COLO829 (cell line): Measurements from ENCODE around the gene HOXB4.
A peak's percentile ranks its signal among the peaks of the same experiment; 100 is the strongest.

Source experiments
- DNase-seq: peaks from one replicate; pipeline ENCODE4 v3.0.0; 2012; ENCODE audit warnings: low spot score

Gene HOXB4

GRCh38 chr17:48601539-48602425 is 23.6 kb upstream of the HOXB4 start:
- DNase-seq, result no peak

GRCh38 chr17:48601207-48601538 is 23.0 kb upstream of the HOXB4 start:
- DNase-seq, result no peak

GRCh38 chr17:48600244-48601098 is 22.3 kb upstream of the HOXB4 start:
- DNase-seq, result no peak

DNA sequence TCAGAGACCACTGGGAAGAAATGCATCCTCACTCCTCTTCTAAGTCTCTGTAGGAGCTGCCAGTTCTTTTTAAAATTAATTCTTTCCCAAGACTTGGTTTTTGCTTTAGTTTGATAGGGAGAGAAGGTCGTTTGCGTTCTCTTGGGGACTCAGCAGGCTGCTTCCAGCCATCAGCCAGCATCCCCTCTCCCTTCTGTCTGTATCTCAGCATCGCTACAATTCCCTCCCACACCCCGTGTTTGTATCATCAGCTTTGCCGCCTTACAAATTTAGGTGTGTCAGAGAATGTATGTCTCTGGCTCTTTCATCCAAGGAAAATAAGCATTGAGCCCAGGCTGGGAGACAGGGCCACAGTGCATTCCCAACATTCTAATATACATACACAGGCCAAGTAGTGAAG is 21.2 kb upstream of the HOXB4 start:
- DNase-seq, result no peak

- DNase-seq, result no peak
Measured at GRCh38 chr17:48598736-48599135, 20.6 kb upstream of the HOXB4 start.

DNA sequence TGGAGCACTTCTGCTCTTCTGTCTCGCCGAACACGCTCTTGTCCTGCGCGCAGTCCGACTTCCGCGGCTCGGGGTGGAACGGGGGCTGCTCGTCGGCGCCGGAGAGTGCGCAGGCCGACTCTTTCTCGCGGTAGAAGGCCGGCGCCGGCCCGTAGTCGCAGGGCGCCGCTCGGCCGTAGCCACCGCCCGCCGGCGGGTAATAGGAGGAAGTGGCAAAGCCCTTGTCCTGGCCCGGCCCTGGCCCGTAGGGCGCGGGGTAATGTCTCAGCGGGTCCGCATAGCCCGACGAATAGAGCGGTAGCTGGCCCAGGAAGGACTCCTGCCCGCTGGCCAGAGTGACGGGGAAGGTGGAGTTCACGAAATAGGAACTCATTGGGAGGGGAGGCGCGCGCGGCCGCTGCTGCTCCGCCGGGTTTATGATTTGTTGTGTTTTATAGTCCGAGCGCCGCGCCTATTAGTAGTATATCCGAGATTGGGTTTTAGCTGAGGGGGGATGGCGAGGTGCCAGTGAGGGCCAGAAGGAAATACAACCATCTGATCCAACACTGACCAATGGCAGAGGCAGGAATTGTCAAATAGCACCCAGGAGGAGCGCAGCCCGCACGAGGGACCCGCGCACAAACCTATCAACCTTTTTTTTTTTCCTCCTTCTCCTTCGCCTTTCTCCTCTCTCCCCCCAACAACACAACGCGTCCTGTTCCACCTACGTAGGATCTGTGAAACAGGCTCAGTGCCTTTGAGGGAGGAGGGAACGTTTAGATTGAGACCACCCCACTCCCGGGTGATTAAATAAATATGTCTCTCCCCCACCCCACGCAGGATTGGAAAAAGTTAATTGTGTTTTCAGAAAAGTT is 19.9 kb upstream of the HOXB4 start:
- DNase-seq, result no peak

GRCh38 chr17:48597528-48597777 is 19.3 kb upstream of the HOXB4 start:
- no peak for DNase-seq

GRCh38 chr17:48596735-48597527 is 18.8 kb upstream of the HOXB4 start:
- no peak for DNase-seq

- no peak for DNase-seq
Measured at GRCh38 chr17:48596000-48596734, 18.0 kb upstream of the HOXB4 start.

GRCh38 chr17:48595278-48595999 is 17.3 kb upstream of the HOXB4 start:
- no peak for DNase-seq

DNA sequence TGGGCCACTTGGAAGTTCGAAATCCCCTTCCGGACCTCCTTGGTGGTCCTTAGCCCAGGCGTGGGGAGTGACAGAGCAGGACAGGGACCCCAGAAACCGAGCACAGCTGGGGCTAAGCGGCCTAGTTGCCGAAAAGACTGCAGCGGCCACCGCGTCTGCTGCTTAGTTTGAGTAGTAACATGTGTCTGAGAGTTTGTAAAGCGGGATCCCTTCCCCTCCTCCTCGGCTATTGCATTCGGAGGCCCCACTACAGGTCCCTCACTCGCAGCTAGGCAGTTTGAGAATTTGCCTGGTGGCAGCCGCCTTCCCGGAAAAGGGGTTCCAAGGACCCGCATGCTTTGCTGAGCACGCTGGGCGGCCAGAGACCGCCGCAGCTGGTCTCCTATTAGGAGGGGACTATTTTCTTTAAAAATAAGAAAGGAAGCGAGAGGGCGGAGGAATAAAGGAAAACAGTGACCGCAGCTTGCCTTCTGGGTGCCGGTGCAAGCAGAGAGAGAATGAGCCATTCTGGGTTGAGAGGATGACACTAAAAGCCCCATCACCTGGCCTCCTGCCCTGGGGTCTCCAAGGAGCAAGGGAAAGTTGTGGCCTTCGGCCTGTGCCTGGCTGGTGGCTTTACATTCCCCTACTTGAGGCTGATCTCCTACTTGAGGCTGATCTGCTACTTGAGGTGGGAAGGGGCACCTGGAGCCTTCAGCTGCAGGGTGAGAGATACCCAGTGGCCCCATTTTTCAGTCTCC is 16.6 kb upstream of the HOXB4 start:
- no peak for DNase-seq

DNA sequence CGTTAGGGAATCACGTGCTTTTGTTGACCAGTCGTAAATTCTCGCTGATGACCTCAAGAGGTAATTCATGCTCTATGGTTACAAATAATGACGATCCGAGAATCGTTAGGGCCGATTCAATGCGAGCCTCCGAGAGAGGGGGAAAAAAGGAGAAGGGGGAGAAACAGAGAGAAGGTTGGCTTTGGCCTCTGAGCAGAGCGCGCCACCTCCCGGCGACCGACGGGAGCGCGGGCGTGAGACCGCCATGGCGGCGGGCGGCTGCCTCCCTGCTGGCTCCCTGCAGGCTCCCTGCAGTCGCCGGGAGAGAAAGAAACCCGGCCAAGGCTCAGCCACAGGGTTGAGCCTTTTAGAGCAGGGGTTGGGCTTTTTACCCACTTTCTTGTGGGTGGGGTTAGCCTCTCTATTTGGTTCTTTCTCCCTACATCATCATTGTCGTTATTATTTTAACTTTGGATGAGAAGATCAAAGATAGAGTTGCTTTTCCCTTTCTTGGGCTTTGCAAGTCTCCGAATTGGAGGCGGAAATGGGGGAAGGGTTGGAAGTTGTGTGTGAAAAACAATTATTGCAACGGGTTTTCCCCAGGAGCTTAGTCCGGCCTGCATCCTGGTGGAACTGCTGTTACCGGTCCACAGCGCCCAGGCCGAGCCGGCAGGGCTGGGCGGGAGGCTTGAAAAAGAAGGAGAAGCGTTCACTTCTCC is 15.8 kb upstream of the HOXB4 start:
- peak; percentile 76 for DNase-seq

DNA sequence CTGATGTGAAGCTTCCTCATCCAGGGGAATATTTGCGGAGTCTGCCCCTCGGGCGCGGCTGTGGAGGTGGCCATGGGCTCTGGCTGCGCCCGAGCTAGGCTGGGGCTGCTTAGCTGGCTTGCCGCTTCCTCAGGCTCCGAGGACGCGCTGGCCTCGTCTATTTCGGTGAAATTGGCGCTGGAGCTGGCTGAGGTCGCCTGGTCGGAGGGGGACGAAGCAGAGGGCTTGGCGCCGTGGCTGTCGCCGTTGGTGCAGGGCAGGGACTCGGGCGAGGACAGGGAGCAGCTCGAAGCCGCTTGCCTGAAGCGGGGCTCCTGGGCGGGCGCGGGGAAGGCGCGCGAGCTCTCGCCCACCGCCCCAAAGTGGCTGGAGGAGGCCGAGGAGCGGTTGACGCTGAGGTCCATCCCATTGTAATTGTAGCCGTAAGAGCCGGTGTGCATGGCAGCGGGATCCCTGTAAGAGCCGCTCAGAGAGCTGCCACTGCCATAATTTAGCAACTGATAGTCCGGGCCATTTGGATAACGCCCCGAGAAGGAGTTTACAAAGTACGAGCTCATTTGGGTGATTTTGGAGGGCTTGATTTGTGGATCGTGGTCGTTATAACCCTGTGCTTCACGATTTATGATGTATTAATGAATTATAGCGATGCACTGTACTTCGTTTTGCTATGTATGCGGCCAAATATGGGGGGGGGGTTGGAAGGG is 15.1 kb upstream of the HOXB4 start, which contains the start of gene HOXB5:
HOXB5 (minus strand) TSS at position 654 of the 704 bp plus-strand sequence; CDS start at position 557, 97 bp downstream.
- no peak for DNase-seq

DNA sequence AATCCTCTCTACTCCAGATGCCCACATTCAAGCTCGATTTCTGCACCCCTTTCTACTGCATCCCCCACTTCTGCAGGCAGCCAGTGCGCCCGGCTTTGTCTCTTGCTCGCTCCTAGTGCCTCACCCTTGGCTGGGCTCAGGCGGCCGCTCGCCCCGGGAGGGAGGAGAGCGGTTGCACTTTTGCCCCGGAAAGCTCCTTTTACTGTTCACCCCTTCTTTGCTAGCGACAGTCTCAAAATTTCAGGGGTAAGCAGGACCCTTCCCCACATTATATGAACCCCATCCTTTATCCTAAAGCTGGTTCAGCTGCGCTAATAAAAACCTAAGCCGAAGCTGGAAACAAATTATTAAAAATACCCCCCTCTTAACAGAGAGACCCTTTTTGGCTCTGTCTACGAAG is 14.4 kb upstream of the HOXB4 start:
- no peak for DNase-seq

- DNase-seq, result no peak
Measured at GRCh38 chr17:48592057-48592514, 13.9 kb upstream of the HOXB4 start.

- no peak for DNase-seq
Measured at GRCh38 chr17:48591255-48592056, 13.3 kb upstream of the HOXB4 start.

- DNase-seq, result no peak
Measured at GRCh38 chr17:48590607-48591161, 12.5 kb upstream of the HOXB4 start.
